ENCODE measurements around the gene FSTL5. TPM values are rescaled to one million over a fixed set of nuclear protein-coding genes. Genes with fewer than 3 reads are reported as not detected.

The FSTL5 gene
- total RNA-seq, 1 experiment from 2014 or later: not detected

- Histone ChIP-seq H3K27ac (ENCODE audit: low read depth, low read length) (no peak overlapping the region), H3K9ac (ENCODE audit: low read length) (no peak overlapping the region), H3K36me3 (ENCODE audit: control insufficient read depth in 1 of 2, insufficient read depth in 2 of 2, low read length in 2 of 2) (no peaks in the 10 kb centered on the region), H3K4me2 (ENCODE audit: low read length) (no peak overlapping the region), H3K9me2 (ENCODE audit: insufficient read depth) (no peaks in the 10 kb centered on the region; the same call in 1 of the 2 replicates), H2AFZ (ENCODE audit: low read depth, low read length, poor library complexity, severe bottlenecking) (peak overlapping the region; percentile 58), H3K4me1 (ENCODE audit: control insufficient read depth in 1 of 2, insufficient read depth in 2 of 2, low read length in 2 of 2) (peaks cover 0 to 7% of the 10 kb centered on the region in 2 experiments; a peak in 2 of 4 replicates), H3K27me3 (ENCODE audit: insufficient read depth, low read length) (no peaks in the 10 kb centered on the region), H3K4me3 (replicated peaks in 1 of 2; ENCODE audit: low read depth in 1 of 2, low read length in 2 of 2) (no peak overlapping the region), H4K20me1 (ENCODE audit: insufficient read depth) (no peaks in the 10 kb centered on the region), H3K9me3 (ENCODE audit: control insufficient read depth in 1 of 2, insufficient read depth in 1 of 2, low read depth in 1 of 2, low read length in 2 of 2) (no peaks in the 10 kb centered on the region), H3K79me2 (ENCODE audit: insufficient read depth, low read length) (no peaks in the 10 kb centered on the region)
- ChIA-PET POLR2A (no interaction called here), CTCF (no interaction called here), RAD21 (ENCODE audit: low non-redundant PET in 1 of 2, low total read pairs in 2 of 2, uncharacterized antibody in 2 of 2, unreplicated experiment in 2 of 2) (no interaction called here)
- ATAC-seq: no peak
- intact Hi-C loops (cut with micrococcal nuclease): no loop called here
- BruUV-seq (replicated peaks): no TSS peak
- TF ChIP-seq MAX (IDR thresholded peaks at IDR 0.05) (no peak), CEBPB (IDR thresholded peaks at IDR 0.05; ENCODE audit: low read depth) (no peak), EZH2phosphoT487 (IDR thresholded peaks at IDR 0.05; ENCODE audit: borderline replicate concordance) (no peak), JUND (IDR thresholded peaks at IDR 0.05) (no peak), CTCF (IDR thresholded peaks at IDR 0.05 in 2 of 3, conservative IDR thresholded peaks at IDR 0.05 in 1 of 3; ENCODE audit: borderline replicate concordance in 1 of 3, insufficient read depth in 1 of 3, low read depth in 2 of 3, low read length in 2 of 3) (no peak), ZNF274 (IDR thresholded peaks at IDR 0.05; ENCODE audit: low read depth, low read length) (no peak), POLR2AphosphoS5 (IDR thresholded peaks at IDR 0.05; ENCODE audit: low read depth, low read length) (no peak), ZFX (IDR thresholded peaks at IDR 0.05) (no peak), CBX3 (IDR thresholded peaks at IDR 0.05; ENCODE audit: low read depth) (no peak), ZBTB33 (IDR thresholded peaks at IDR 0.05; ENCODE audit: extremely low read depth, insufficient replicate concordance, low read length) (no peak), EGR1 (IDR thresholded peaks at IDR 0.05; ENCODE audit: low read depth) (no peak), SP1 (IDR thresholded peaks at IDR 0.05; ENCODE audit: low read depth) (no peak), ATF3 (IDR thresholded peaks at IDR 0.05) (no peak), POLR2A (IDR thresholded peaks at IDR 0.05; ENCODE audit: borderline replicate concordance, extremely low read depth, insufficient read depth, insufficient read length) (no peak), SIN3A (IDR thresholded peaks at IDR 0.05; ENCODE audit: low read depth) (no peak)
- no peak for DNase-seq (ENCODE audit: low read depth, low spot score)
These were observed 104.1 kb downstream of the FSTL5 start for GRCh38 chr4:162059656-162060055.
